ENCODE results near the gene ACAP2. TPM values are rescaled to one million over a fixed set of nuclear protein-coding genes. Genes with fewer than 3 reads are reported as not detected.

The ACAP2 gene
- total and polyA plus RNA-seq, 4 donors: 4.5 to 28.5 (median 23.3) TPM

- H3K4me1 ChIP-seq (ENCODE audit: control insufficient read depth in 4 of 4, insufficient read depth in 4 of 4, low read length in 3 of 4): no peaks in the 10 kb centered on the region
- H3K27ac ChIP-seq (ENCODE audit: low read depth in 1 of 2, low read length in 2 of 2): no peak overlapping the region
- DNase-seq (ENCODE audit: low spot score): no peak
- TF ChIP-seq TAF1 (conservative IDR thresholded peaks at IDR 0.05) (no peak), JUND (IDR thresholded peaks at IDR 0.05) (no peak), EGR1 (IDR thresholded peaks at IDR 0.05; ENCODE audit: low read depth in 2 of 2) (no peak), YY1 (IDR thresholded peaks at IDR 0.05) (no peak), FOXA1 (IDR thresholded peaks at IDR 0.05) (no peak), NR2F2 (IDR thresholded peaks at IDR 0.05) (no peak), ZBTB33 (IDR thresholded peaks at IDR 0.05) (no peak), GABPA (IDR thresholded peaks at IDR 0.05 in 1 of 2, conservative IDR thresholded peaks at IDR 0.05 in 1 of 2) (no peak), SP1 (IDR thresholded peaks at IDR 0.05) (no peak), RAD21 (IDR thresholded peaks at IDR 0.05) (no peak), HNF4G (IDR thresholded peaks at IDR 0.05) (no peak), HNF4A (conservative IDR thresholded peaks at IDR 0.05) (no peak), FOXA2 (IDR thresholded peaks at IDR 0.05) (no peak), RXRA (IDR thresholded peaks at IDR 0.05) (no peak)
- TF ChIP-seq, protein P1, sequence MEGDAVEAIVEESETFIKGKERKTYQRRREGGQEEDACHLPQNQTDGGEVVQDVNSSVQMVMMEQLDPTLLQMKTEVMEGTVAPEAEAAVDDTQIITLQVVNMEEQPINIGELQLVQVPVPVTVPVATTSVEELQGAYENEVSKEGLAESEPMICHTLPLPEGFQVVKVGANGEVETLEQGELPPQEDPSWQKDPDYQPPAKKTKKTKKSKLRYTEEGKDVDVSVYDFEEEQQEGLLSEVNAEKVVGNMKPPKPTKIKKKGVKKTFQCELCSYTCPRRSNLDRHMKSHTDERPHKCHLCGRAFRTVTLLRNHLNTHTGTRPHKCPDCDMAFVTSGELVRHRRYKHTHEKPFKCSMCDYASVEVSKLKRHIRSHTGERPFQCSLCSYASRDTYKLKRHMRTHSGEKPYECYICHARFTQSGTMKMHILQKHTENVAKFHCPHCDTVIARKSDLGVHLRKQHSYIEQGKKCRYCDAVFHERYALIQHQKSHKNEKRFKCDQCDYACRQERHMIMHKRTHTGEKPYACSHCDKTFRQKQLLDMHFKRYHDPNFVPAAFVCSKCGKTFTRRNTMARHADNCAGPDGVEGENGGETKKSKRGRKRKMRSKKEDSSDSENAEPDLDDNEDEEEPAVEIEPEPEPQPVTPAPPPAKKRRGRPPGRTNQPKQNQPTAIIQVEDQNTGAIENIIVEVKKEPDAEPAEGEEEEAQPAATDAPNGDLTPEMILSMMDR (IDR thresholded peaks at IDR 0.05; ENCODE audit: low read depth, low read length, missing input control): no peak
- TF ChIP-seq, protein P2, sequence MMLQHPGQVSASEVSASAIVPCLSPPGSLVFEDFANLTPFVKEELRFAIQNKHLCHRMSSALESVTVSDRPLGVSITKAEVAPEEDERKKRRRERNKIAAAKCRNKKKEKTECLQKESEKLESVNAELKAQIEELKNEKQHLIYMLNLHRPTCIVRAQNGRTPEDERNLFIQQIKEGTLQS (IDR thresholded peaks at IDR 0.05): no peak
- TF ChIP-seq, protein P3, sequence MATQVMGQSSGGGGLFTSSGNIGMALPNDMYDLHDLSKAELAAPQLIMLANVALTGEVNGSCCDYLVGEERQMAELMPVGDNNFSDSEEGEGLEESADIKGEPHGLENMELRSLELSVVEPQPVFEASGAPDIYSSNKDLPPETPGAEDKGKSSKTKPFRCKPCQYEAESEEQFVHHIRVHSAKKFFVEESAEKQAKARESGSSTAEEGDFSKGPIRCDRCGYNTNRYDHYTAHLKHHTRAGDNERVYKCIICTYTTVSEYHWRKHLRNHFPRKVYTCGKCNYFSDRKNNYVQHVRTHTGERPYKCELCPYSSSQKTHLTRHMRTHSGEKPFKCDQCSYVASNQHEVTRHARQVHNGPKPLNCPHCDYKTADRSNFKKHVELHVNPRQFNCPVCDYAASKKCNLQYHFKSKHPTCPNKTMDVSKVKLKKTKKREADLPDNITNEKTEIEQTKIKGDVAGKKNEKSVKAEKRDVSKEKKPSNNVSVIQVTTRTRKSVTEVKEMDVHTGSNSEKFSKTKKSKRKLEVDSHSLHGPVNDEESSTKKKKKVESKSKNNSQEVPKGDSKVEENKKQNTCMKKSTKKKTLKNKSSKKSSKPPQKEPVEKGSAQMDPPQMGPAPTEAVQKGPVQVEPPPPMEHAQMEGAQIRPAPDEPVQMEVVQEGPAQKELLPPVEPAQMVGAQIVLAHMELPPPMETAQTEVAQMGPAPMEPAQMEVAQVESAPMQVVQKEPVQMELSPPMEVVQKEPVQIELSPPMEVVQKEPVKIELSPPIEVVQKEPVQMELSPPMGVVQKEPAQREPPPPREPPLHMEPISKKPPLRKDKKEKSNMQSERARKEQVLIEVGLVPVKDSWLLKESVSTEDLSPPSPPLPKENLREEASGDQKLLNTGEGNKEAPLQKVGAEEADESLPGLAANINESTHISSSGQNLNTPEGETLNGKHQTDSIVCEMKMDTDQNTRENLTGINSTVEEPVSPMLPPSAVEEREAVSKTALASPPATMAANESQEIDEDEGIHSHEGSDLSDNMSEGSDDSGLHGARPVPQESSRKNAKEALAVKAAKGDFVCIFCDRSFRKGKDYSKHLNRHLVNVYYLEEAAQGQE (IDR thresholded peaks at IDR 0.05): no peak
- TF ChIP-seq, protein P4, sequence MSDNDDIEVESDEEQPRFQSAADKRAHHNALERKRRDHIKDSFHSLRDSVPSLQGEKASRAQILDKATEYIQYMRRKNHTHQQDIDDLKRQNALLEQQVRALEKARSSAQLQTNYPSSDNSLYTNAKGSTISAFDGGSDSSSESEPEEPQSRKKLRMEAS (IDR thresholded peaks at IDR 0.05): no peak
- H3K36me3 ChIP-seq (ENCODE audit: control insufficient read depth in 4 of 4, insufficient read depth in 3 of 4, low read depth in 1 of 4, low read length in 3 of 4): no peaks in the 10 kb centered on the region
- H3K9ac ChIP-seq (ENCODE audit: low read depth in 1 of 2, low read length in 2 of 2): no peak overlapping the region
- no peaks in the 10 kb centered on the region for H3K27me3 ChIP-seq (ENCODE audit: control insufficient read depth in 4 of 4, insufficient read depth in 4 of 4, low read length in 3 of 4)
- 58% methylated on average over 5 of the region's 5 CpGs for WGBS
- no peaks in the 10 kb centered on the region for H3K9me3 ChIP-seq (ENCODE audit: control insufficient read depth in 4 of 4, low read length in 3 of 4)
- no peak overlapping the region for H3K4me3 ChIP-seq (ENCODE audit: low read depth in 1 of 3, low read length in 3 of 3)
Observed at GRCh38 chr3:195450731-195451229, 8.0 kb upstream of the ACAP2 start.

All from liver (tissue), 9 donors.